Smooth muscle cell (in vitro differentiated cells): ENCODE measurements around the gene XPOT. TPM values are rescaled to one million over a fixed set of nuclear protein-coding genes. Genes with fewer than 3 reads are reported as not detected.

ENCODE experiments used
- DNase-seq: peaks from one replicate; lab custom pipeline; 2025; ENCODE audit not compliant: unreplicated experiment; lab: John Stamatoyannopoulos, UW
- H2AFZ ChIP-seq: fragments of 200-600 bp; sonication (generic); 2 replicates; pipeline ENCODE4 v1.6.0; 2016; ENCODE audit warnings: antibody characterized with exemption, low read depth, mild to moderate bottlenecking
- H3F3A ChIP-seq: fragments of 200-600 bp; sonication (generic); 2 replicates; pipeline ENCODE4 v1.6.0; 2017; ENCODE audit warnings: antibody characterized with exemption, low read depth
- H3K27ac ChIP-seq: fragments of 200-600 bp; sonication (generic); 2 replicates; pipeline ENCODE4 v1.5.1; 2016; ENCODE audit warnings: low read depth, mild to moderate bottlenecking
- H3K27me3 ChIP-seq: fragments of 200-600 bp; sonication (generic); 2 replicates; pipeline ENCODE4 v1.6.1; 2016; ENCODE audit warnings: low read depth, mild to moderate bottlenecking
- H3K36me3 ChIP-seq: fragments of 200-600 bp; sonication (generic); 2 replicates; pipeline ENCODE4 v1.5.1; 2016; ENCODE audit warnings: low read depth
- H3K4me1 ChIP-seq: fragments of 200-600 bp; sonication (generic); 2 replicates; pipeline ENCODE4 v1.5.1; 2016; ENCODE audit warnings: low read depth
- H3K4me2 ChIP-seq: fragments of 200-600 bp; sonication (generic); 2 replicates; pipeline ENCODE4 v1.6.0; 2016; ENCODE audit warnings: mild to moderate bottlenecking
- H3K4me3 ChIP-seq: fragments of 200-600 bp; sonication (generic); 2 replicates; pipeline ENCODE4 v1.5.1; 2016; ENCODE audit warnings: mild to moderate bottlenecking
- H3K79me2 ChIP-seq: fragments of 200-600 bp; sonication (generic); 2 replicates; pipeline ENCODE4 v1.6.0; 2016; ENCODE audit warnings: low read depth, mild to moderate bottlenecking
- H3K9ac ChIP-seq: fragments of 200-600 bp; sonication (generic); 2 replicates; pipeline ENCODE4 v1.6.0; 2016; ENCODE audit warnings: low read depth
- H3K9me3 ChIP-seq: fragments of 200-600 bp; sonication (generic); replicated peaks from 2 replicates; pipeline ENCODE4 v1.5.1; 2016; ENCODE audit warnings: low read depth
- H4K20me1 ChIP-seq: fragments of 200-600 bp; sonication (generic); 2 replicates; pipeline ENCODE4 v1.6.0; 2016; ENCODE audit warnings: low read depth
- CTCF ChIP-seq: fragments of 200-600 bp; sonication (generic); IDR thresholded peaks from 2 replicates; pipeline ENCODE4 v1.5.1; 2017; ENCODE audit warnings: borderline replicate concordance, mild to moderate bottlenecking, antibody characterized with exemption; ENCODE audit not compliant: insufficient read depth, poor library complexity, severe bottlenecking
- WGBS: methylation state at CpG from one replicate; pipeline ENCODE4 v1.1.7; 2016; ENCODE audit warnings: low lambda C conversion rate; 5-methylcytosine and 5-hydroxymethylcytosine counted together
- polyA plus RNA-seq: library from polyadenylated mRNA; unstranded; fragments of >200 nt; fragmentation: Nextera tagmentation; extraction: Ambion mirVana; gene quantifications from 2 replicates; pipeline ENCODE4 v1.2.1, GENCODE V29; 2016
- total RNA-seq: library from RNA; depleted of rRNA; stranded (reverse); fragments of >200 nt; gene quantifications from 2 replicates; pipeline ENCODE4 v1.2.3, GENCODE V29; 2014

XPOT gene
- total and polyA plus RNA-seq, 2 experiments from 2014 or later, result 42.9 to 70.7 TPM

GRCh38 chr12:64389154-64389553 lies 15.0 kb upstream of the XPOT start:
- H3K79me2 ChIP-seq, result no peaks in the 10 kb centered on the region
- no peaks in the 10 kb centered on the region for H3K36me3 ChIP-seq
- no peak overlapping the region for H3K4me2 ChIP-seq
- H3K4me3 ChIP-seq, result no peak overlapping the region
- H3K27me3 ChIP-seq, result peaks cover 13% of the 10 kb centered on the region
- WGBS, result 95% methylated on average over 18 of the region's 18 CpGs
- H3K9me3 ChIP-seq, result no peaks in the 10 kb centered on the region
- no peak overlapping the region for H3K27ac ChIP-seq
- no peaks in the 10 kb centered on the region for H3K4me1 ChIP-seq
- no peaks in the 10 kb centered on the region for H3F3A ChIP-seq
- no peak overlapping the region for H3K9ac ChIP-seq
- no peak overlapping the region for H2AFZ ChIP-seq
- DNase-seq, result no peak
- no peaks in the 10 kb centered on the region for H4K20me1 ChIP-seq
- no peak for TF ChIP-seq CTCF

- no peak for TF ChIP-seq CTCF
- Histone ChIP-seq H3K36me3 (no peaks in the 10 kb centered on the region), H3K4me1 (no peaks in the 10 kb centered on the region), H3K27me3 (peaks cover 13% of the 10 kb centered on the region), H3K9ac (no peak within 1 kb of the TSS), H2AFZ (peak within 1 kb of the TSS; percentile 84), H3K27ac (no peak within 1 kb of the TSS), H3K79me2 (no peaks in the 10 kb centered on the region), H3K9me3 (no peaks in the 10 kb centered on the region), H3K4me3 (peak within 1 kb of the TSS; percentile 42), H3F3A (no peaks in the 10 kb centered on the region), H4K20me1 (no peaks in the 10 kb centered on the region), H3K4me2 (peak within 1 kb of the TSS; percentile 84)
- DNase-seq, result no peak
- WGBS, result 31% methylated on average over 58 of the region's 66 CpGs
Observed at GRCh38 chr12:64390275-64390851, 13.8 kb upstream of the XPOT start, which contains the start of gene C12orf56. Gene C12orf56, minus strand, starts transcription at chr12:64390758. Its CDS starts 193 bp downstream, at chr12:64390565.

GRCh38 chr12:64392221-64392620 lies 12.0 kb upstream of the XPOT start:
- no peak overlapping the region for H3K27ac ChIP-seq
- no peak overlapping the region for H2AFZ ChIP-seq
- H3K79me2 ChIP-seq, result no peaks in the 10 kb centered on the region
- no peaks in the 10 kb centered on the region for H3K4me1 ChIP-seq
- no peaks in the 10 kb centered on the region for H4K20me1 ChIP-seq
- H3K36me3 ChIP-seq, result no peaks in the 10 kb centered on the region
- peaks cover 13% of the 10 kb centered on the region for H3K27me3 ChIP-seq
- H3K9ac ChIP-seq, result no peak overlapping the region
- WGBS, result 66% methylated on average over 3 of the region's 3 CpGs
- peak; percentile 45 for TF ChIP-seq CTCF
- no peaks in the 10 kb centered on the region for H3F3A ChIP-seq
- no peaks in the 10 kb centered on the region for H3K9me3 ChIP-seq
- no peak overlapping the region for H3K4me2 ChIP-seq
- no peak overlapping the region for H3K4me3 ChIP-seq
- DNase-seq, result no peak

- no peak overlapping the region for H2AFZ ChIP-seq
- TF ChIP-seq CTCF, result no peak
Observed at GRCh38 chr12:64395739-64396138, 8.5 kb upstream of the XPOT start.

More at GRCh38 chr12:64395739-64396138, 8.5 kb upstream of the XPOT start:
- Histone ChIP-seq H3K27me3 (peaks cover 3% of the 10 kb centered on the region), H3K79me2 (no peaks in the 10 kb centered on the region), H4K20me1 (no peaks in the 10 kb centered on the region), H3K9me3 (no peaks in the 10 kb centered on the region), H3K4me2 (no peak overlapping the region), H3K4me3 (no peak overlapping the region), H3K27ac (no peak overlapping the region), H3F3A (no peaks in the 10 kb centered on the region), H3K4me1 (no peaks in the 10 kb centered on the region), H3K9ac (no peak overlapping the region), H3K36me3 (no peaks in the 10 kb centered on the region)
- no peak for DNase-seq
- WGBS, result 82% methylated on average over 2 of the region's 2 CpGs
